Measurements from ENCODE around the gene MC4R. TPM values are rescaled to one million over a fixed set of nuclear protein-coding genes. Genes with fewer than 3 reads are reported as not detected.

Gene MC4R
- total RNA-seq, 2 donors from 2014 or later: not detected

DNA sequence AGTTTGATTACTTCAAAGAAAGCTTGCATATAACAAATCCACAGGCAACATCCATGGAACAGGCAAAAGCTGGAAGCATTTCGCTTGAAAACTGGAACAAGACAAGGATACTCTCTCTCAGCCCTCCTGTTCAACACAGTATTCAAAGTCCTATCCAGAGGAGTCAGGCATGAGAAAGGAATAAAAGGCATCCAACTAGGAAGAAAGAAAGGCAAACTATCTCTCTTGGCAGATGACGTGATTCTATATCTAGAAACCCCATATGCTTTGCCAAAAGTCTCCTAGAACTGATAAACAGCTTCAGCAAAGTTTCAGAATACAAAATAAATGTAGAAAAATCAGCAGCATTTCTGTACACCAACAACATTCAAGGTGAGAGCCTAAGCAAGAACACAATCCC, 34.1 kb upstream of the MC4R start:
- H3K4me3 Mint-ChIP-seq: no peak overlapping the region
- TF ChIP-seq, protein P1, sequence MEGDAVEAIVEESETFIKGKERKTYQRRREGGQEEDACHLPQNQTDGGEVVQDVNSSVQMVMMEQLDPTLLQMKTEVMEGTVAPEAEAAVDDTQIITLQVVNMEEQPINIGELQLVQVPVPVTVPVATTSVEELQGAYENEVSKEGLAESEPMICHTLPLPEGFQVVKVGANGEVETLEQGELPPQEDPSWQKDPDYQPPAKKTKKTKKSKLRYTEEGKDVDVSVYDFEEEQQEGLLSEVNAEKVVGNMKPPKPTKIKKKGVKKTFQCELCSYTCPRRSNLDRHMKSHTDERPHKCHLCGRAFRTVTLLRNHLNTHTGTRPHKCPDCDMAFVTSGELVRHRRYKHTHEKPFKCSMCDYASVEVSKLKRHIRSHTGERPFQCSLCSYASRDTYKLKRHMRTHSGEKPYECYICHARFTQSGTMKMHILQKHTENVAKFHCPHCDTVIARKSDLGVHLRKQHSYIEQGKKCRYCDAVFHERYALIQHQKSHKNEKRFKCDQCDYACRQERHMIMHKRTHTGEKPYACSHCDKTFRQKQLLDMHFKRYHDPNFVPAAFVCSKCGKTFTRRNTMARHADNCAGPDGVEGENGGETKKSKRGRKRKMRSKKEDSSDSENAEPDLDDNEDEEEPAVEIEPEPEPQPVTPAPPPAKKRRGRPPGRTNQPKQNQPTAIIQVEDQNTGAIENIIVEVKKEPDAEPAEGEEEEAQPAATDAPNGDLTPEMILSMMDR (conservative IDR thresholded peaks at IDR 0.05): no peak
- H3K27ac ChIP-seq (ENCODE audit: low read depth, low read length): no peak overlapping the region
- H3K27me3 Mint-ChIP-seq (ENCODE audit: insufficient read depth): no peaks in the 10 kb centered on the region
- H3K9ac ChIP-seq (ENCODE audit: extremely low read depth, low read length, poor library complexity, severe bottlenecking): no peak overlapping the region
- H3K9me3 ChIP-seq (ENCODE audit: control insufficient read depth, low read length): no peaks in the 10 kb centered on the region
- WGBS, 2 experiments (ENCODE audit: insufficient coverage in 1 of 2, insufficient read length in 1 of 2): 91% methylated on average over 2 of the region's 2 CpGs; no CpG with 5 or more reads in 1 of the 2 experiments
- H3K4me3 ChIP-seq (ENCODE audit: low read length): no peak overlapping the region
- no peaks in the 10 kb centered on the region for H3K36me3 Mint-ChIP-seq (ENCODE audit: low read depth)
- no peak overlapping the region for H3K27ac Mint-ChIP-seq
- no peaks in the 10 kb centered on the region for H3K27me3 ChIP-seq (ENCODE audit: control insufficient read depth, insufficient read depth, low read length, poor library complexity, severe bottlenecking)
- H3K4me1 ChIP-seq (ENCODE audit: control insufficient read depth, insufficient read depth, low read length): no peaks in the 10 kb centered on the region
- H3K36me3 ChIP-seq (ENCODE audit: control insufficient read depth, insufficient read depth, low read length): no peaks in the 10 kb centered on the region
- DNase-seq: no peak
- H3K4me1 Mint-ChIP-seq: peaks cover 2% of the 10 kb centered on the region
- no peaks in the 10 kb centered on the region for H3K9me3 Mint-ChIP-seq

DNA sequence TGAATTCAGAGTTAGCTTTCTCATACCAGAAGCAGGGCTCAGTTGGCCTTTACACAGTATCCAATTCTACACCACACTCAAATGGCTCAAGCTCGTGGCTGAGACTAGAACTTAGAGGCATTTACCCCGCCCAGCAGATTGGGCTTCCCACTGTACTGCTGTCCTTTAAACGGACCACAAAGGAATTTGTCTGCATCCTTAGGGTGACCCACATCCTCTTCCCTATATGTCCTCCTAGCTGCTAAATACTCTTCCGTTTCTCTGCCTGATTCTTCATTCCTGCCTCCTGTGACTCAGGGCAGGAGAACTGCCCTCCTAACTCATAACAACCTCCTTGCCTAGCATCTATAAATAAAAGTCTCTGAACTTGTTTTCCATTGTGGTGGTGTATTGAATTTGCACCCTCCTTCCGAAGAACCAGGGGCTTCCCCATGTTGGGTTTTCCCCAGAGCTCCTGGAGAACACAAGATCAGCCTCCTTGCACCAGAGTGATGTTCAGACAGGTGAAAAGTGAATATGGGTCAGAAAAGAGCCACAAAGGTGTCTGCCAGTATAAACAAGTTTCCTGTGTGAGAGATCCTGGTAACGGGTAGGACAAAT, 32.0 kb upstream of the MC4R start:
- no peak overlapping the region for H3K9ac ChIP-seq (ENCODE audit: extremely low read depth, low read length, poor library complexity, severe bottlenecking)
- no peak overlapping the region for H3K27ac ChIP-seq (ENCODE audit: low read depth, low read length)
- H3K36me3 ChIP-seq (ENCODE audit: control insufficient read depth, insufficient read depth, low read length): no peaks in the 10 kb centered on the region
- H3K9me3 Mint-ChIP-seq: no peaks in the 10 kb centered on the region
- H3K4me1 Mint-ChIP-seq: peaks cover 2% of the 10 kb centered on the region
- no peaks in the 10 kb centered on the region for H3K9me3 ChIP-seq (ENCODE audit: control insufficient read depth, low read length)
- H3K4me3 Mint-ChIP-seq: no peak overlapping the region
- WGBS, 2 experiments (ENCODE audit: insufficient coverage in 1 of 2, insufficient read length in 1 of 2): 86% methylated on average over 5 to 6 of the region's 6 CpGs
- TF ChIP-seq, protein P1 (conservative IDR thresholded peaks at IDR 0.05): no peak
- H3K36me3 Mint-ChIP-seq (ENCODE audit: low read depth): no peaks in the 10 kb centered on the region
- no peak overlapping the region for H3K27ac Mint-ChIP-seq
- no peaks in the 10 kb centered on the region for H3K27me3 ChIP-seq (ENCODE audit: control insufficient read depth, insufficient read depth, low read length, poor library complexity, severe bottlenecking)
- no peak overlapping the region for H3K4me3 ChIP-seq (ENCODE audit: low read length)
- no peaks in the 10 kb centered on the region for H3K27me3 Mint-ChIP-seq (ENCODE audit: insufficient read depth)
- DNase-seq: no peak
- H3K4me1 ChIP-seq (ENCODE audit: control insufficient read depth, insufficient read depth, low read length): no peaks in the 10 kb centered on the region

DNA sequence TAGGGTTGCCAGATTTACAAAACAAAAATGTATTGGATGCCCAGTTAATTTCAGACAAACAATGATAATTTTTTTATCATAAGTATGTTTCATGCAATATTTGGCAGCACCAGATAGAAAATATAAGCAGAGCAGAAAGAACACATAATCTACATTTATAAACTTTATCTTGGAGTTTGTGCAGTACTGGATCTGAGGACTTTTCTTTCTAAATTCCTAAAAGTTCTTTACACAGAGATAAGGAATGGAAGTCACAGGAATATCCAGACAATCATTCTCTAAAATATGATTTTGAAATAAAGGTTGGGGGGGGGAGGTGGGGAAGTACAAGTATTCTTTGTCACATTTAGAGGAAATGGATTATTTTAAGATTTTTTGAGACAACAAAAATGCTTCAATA, 28.8 kb upstream of the MC4R start:
- no peak overlapping the region for H3K27ac Mint-ChIP-seq
- H3K36me3 Mint-ChIP-seq (ENCODE audit: low read depth): no peaks in the 10 kb centered on the region
- no peaks in the 10 kb centered on the region for H3K9me3 Mint-ChIP-seq
- no peak for DNase-seq
- no peaks in the 10 kb centered on the region for H3K36me3 ChIP-seq (ENCODE audit: control insufficient read depth, insufficient read depth, low read length)
- no peak overlapping the region for H3K27ac ChIP-seq (ENCODE audit: low read depth, low read length)
- no peaks in the 10 kb centered on the region for H3K9me3 ChIP-seq (ENCODE audit: control insufficient read depth, low read length)
- no peaks in the 10 kb centered on the region for H3K27me3 ChIP-seq (ENCODE audit: control insufficient read depth, insufficient read depth, low read length, poor library complexity, severe bottlenecking)
- H3K4me3 ChIP-seq (ENCODE audit: low read length): no peak overlapping the region
- no peaks in the 10 kb centered on the region for H3K4me1 ChIP-seq (ENCODE audit: control insufficient read depth, insufficient read depth, low read length)
- no peaks in the 10 kb centered on the region for H3K27me3 Mint-ChIP-seq (ENCODE audit: insufficient read depth)
- H3K4me1 Mint-ChIP-seq: no peaks in the 10 kb centered on the region
- TF ChIP-seq, protein P1 (conservative IDR thresholded peaks at IDR 0.05): no peak
- no peak overlapping the region for H3K4me3 Mint-ChIP-seq
- no peak overlapping the region for H3K9ac ChIP-seq (ENCODE audit: extremely low read depth, low read length, poor library complexity, severe bottlenecking)
